Trophoblast cell (in vitro differentiated cells and primary cell): Measurements from ENCODE around the gene GNAI3.

Experiments used
- DNase-seq, 2 donors: peaks; one replicate each; pipeline ENCODE4 v3.0.0-alpha.2; 2016
- H2AFZ ChIP-seq: 2 replicates; pipeline ENCODE4 v1.6.1; 2013; ENCODE audit warnings: low read length, moderate library complexity, mild to moderate bottlenecking; ENCODE audit not compliant: insufficient read depth, poor library complexity
- H2AK5ac ChIP-seq: 2 replicates; pipeline ENCODE4 v1.6.1; 2013; ENCODE audit warnings: mild to moderate bottlenecking, low read length
- H2BK120ac ChIP-seq: 2 replicates; pipeline ENCODE4 v1.6.1; 2013; ENCODE audit warnings: low read length, mild to moderate bottlenecking, moderate library complexity; ENCODE audit not compliant: insufficient read depth, poor library complexity
- H2BK12ac ChIP-seq: 2 replicates; pipeline ENCODE4 v1.6.1; 2013; ENCODE audit warnings: mild to moderate bottlenecking, low read length, moderate library complexity
- H2BK5ac ChIP-seq: 2 replicates; pipeline ENCODE4 v1.6.1; 2013; ENCODE audit warnings: low read length, low read depth, moderate library complexity, mild to moderate bottlenecking; ENCODE audit not compliant: poor library complexity
- H3K14ac ChIP-seq: 2 replicates; pipeline ENCODE4 v1.6.1; 2013; ENCODE audit warnings: mild to moderate bottlenecking, low read length
- H3K18ac ChIP-seq: 2 replicates; pipeline ENCODE4 v1.6.1; 2013; ENCODE audit warnings: mild to moderate bottlenecking, low read length
- H3K23ac ChIP-seq: 2 replicates; pipeline ENCODE4 v1.6.1; 2013; ENCODE audit warnings: low read length
- H3K27ac ChIP-seq: 2 replicates; pipeline ENCODE4 v1.5.1; 2013; ENCODE audit warnings: low read depth, mild to moderate bottlenecking, inconsistent platforms, low read length, moderate library complexity
- H3K27me3 ChIP-seq: 2 replicates; pipeline ENCODE4 v1.6.1; 2013; ENCODE audit warnings: inconsistent platforms, mild to moderate bottlenecking, low read length, moderate library complexity; ENCODE audit not compliant: insufficient read depth
- H3K36me3 ChIP-seq, 2 experiments: 1 replicate in 1 of 2; 2 replicates in 1 of 2; pipeline ENCODE4 v1.6.1; 2013; ENCODE audit warnings: low read length in 2 of 2, mild to moderate bottlenecking in 2 of 2, moderate library complexity in 1 of 2; ENCODE audit not compliant: insufficient read depth in 2 of 2, control insufficient read depth in 1 of 2
- H3K4ac ChIP-seq: 2 replicates; pipeline ENCODE4 v1.6.1; 2013; ENCODE audit warnings: low read depth, mild to moderate bottlenecking, low read length, moderate library complexity
- H3K4me1 ChIP-seq, 2 experiments: 1 replicate in 1 of 2; 2 replicates in 1 of 2; pipeline ENCODE4 v1.6.1; 2013; ENCODE audit warnings: low read length in 2 of 2, mild to moderate bottlenecking in 2 of 2, moderate library complexity in 1 of 2; ENCODE audit not compliant: insufficient read depth in 2 of 2, control insufficient read depth in 1 of 2
- H3K4me2 ChIP-seq: 2 replicates; pipeline ENCODE4 v1.6.1; 2013; ENCODE audit warnings: inconsistent platforms, mild to moderate bottlenecking, low read length, moderate library complexity
- H3K4me3 ChIP-seq: 2 replicates; pipeline ENCODE4 v1.5.1; 2013; ENCODE audit warnings: mild to moderate bottlenecking, low read depth, low read length, inconsistent platforms
- H3K79me1 ChIP-seq: one replicate; pipeline ENCODE4 v1.6.1; 2013; ENCODE audit warnings: low read length
- H3K79me2 ChIP-seq: 2 replicates; pipeline ENCODE4 v1.6.1; 2013; ENCODE audit warnings: low read length, mild to moderate bottlenecking; ENCODE audit not compliant: control insufficient read depth, insufficient read depth, poor library complexity
- H3K9ac ChIP-seq: 2 replicates; pipeline ENCODE4 v1.6.1; 2013; ENCODE audit warnings: mild to moderate bottlenecking, low read length
- H3K9me3 ChIP-seq: 2 replicates; pipeline ENCODE4 v1.6.1; 2013; ENCODE audit warnings: low read depth, mild to moderate bottlenecking, control low read depth, inconsistent platforms, low read length; ENCODE audit not compliant: insufficient read depth
- H4K12ac ChIP-seq: 2 replicates; pipeline ENCODE4 v1.6.1; 2013; ENCODE audit warnings: low read depth, mild to moderate bottlenecking, low read length, moderate library complexity
- H4K8ac ChIP-seq: 2 replicates; pipeline ENCODE4 v1.6.1; 2013; ENCODE audit warnings: low read depth, mild to moderate bottlenecking, low read length, moderate library complexity
- H4K91ac ChIP-seq: one replicate; pipeline ENCODE4 v1.6.1; 2013; ENCODE audit warnings: low read depth, mild to moderate bottlenecking, low read length, moderate library complexity
- WGBS: extraction: QIAGEN DNeasy Blood & Tissue Kit; methylation state at CpG from one replicate; pipeline ENCODE4 v1.1.7; 2013; ENCODE audit warnings: missing lambda C conversion rate; ENCODE audit not compliant: insufficient read length, insufficient coverage; ENCODE audit errors: extremely low coverage; 5-methylcytosine and 5-hydroxymethylcytosine counted together

The GNAI3 gene

DNA sequence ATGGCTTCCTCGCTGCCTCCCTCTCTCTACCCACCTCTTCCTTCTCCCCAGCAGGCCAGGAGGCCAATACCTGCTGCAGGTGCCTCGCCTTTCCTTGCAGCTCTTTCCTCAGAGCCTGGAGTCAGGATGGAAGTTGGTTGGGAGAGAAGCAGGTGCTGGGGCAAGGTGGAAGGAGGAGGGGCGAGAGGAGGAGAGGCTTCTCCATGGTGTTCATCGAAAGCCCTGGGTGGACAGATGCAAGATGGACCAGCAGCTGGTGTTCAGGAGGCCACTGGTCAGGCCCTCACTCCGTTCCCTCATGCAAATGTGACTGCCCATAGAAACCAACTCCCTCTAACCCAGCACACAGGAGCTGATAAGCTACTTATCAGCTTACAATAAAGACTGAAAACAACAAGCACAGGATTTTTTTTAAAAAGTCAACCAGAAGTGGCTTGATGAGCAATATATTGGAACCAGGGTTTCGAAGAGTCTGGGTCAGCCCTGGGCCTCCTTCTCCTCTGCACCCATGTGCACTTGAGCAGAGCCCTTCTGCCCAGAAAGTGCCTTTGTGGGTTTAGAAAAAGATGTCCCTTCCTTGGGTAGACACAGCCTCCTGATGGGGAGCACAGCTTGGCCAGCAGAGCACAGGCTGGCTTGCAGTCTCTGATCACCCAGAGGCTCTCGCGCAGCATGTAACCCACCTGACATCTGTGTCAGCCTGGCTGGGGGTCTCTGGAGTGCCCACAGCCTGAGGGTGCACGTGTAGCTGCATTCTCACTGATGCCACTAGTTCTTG is 90.8 kb downstream of the GNAI3 start:
- no peak overlapping the region for H3K14ac ChIP-seq
- H4K12ac ChIP-seq: no peak overlapping the region
- no peak for DNase-seq
- no peak overlapping the region for H3K23ac ChIP-seq
- H3K4me2 ChIP-seq: no peak overlapping the region
- peaks cover 6 to 14% of the 10 kb centered on the region in 2 experiments for H3K4me1 ChIP-seq
- no peaks in the 10 kb centered on the region for H3K9me3 ChIP-seq
- H3K36me3 ChIP-seq: no peaks in the 10 kb centered on the region
- H2BK5ac ChIP-seq: no peak overlapping the region
- H2AK5ac ChIP-seq: no peak overlapping the region
- peaks cover 3% of the 10 kb centered on the region for H3K79me1 ChIP-seq
- no peak overlapping the region for H3K27ac ChIP-seq
- no peak overlapping the region for H2AFZ ChIP-seq
- H3K18ac ChIP-seq: no peak overlapping the region
- H3K4me3 ChIP-seq: no peak overlapping the region
- no peak overlapping the region for H4K8ac ChIP-seq
- no peak overlapping the region for H2BK12ac ChIP-seq
- no peak overlapping the region for H3K4ac ChIP-seq
- no peak overlapping the region for H3K9ac ChIP-seq
- no peaks in the 10 kb centered on the region for H3K79me2 ChIP-seq
- no CpG with 5 or more reads among the region's 9 CpGs for WGBS
- no peak overlapping the region for H2BK120ac ChIP-seq
- no peak overlapping the region for H4K91ac ChIP-seq
- no peaks in the 10 kb centered on the region for H3K27me3 ChIP-seq

- H3K23ac ChIP-seq: no peak overlapping the region
- no CpG with 5 or more reads among the region's 6 CpGs for WGBS
- H3K4me2 ChIP-seq: no peak overlapping the region
- H3K14ac ChIP-seq: no peak overlapping the region
- peaks cover 6 to 16% of the 10 kb centered on the region in 2 experiments for H3K4me1 ChIP-seq
- H2BK120ac ChIP-seq: no peak overlapping the region
- H4K91ac ChIP-seq: no peak overlapping the region
- H4K8ac ChIP-seq: no peak overlapping the region
- H3K9me3 ChIP-seq: no peaks in the 10 kb centered on the region
- H2BK12ac ChIP-seq: no peak overlapping the region
- H3K79me2 ChIP-seq: no peaks in the 10 kb centered on the region
- no peak overlapping the region for H3K18ac ChIP-seq
- no peak overlapping the region for H2BK5ac ChIP-seq
- no peak overlapping the region for H3K4me3 ChIP-seq
- H3K36me3 ChIP-seq: no peaks in the 10 kb centered on the region
- no peaks in the 10 kb centered on the region for H3K27me3 ChIP-seq
- H3K27ac ChIP-seq: no peak overlapping the region
- no peak overlapping the region for H2AK5ac ChIP-seq
- H2AFZ ChIP-seq: no peak overlapping the region
- H4K12ac ChIP-seq: no peak overlapping the region
- DNase-seq: no peak
- H3K4ac ChIP-seq: no peak overlapping the region
- no peak overlapping the region for H3K9ac ChIP-seq
- peaks cover 3% of the 10 kb centered on the region for H3K79me1 ChIP-seq
Observed at GRCh38 chr1:109639841-109640184, 91.4 kb downstream of the GNAI3 start.

- DNase-seq: peak; percentile 60 to 89
- Histone ChIP-seq H4K91ac (no peak overlapping the region), H3K79me1 (peaks cover 3% of the 10 kb centered on the region), H2BK120ac (no peak overlapping the region), H4K8ac (no peak overlapping the region), H3K36me3 (no peaks in the 10 kb centered on the region), H4K12ac (no peak overlapping the region), H3K9me3 (no peaks in the 10 kb centered on the region), H2AK5ac (no peak overlapping the region), H3K4me1 (peaks cover 6 to 17% of the 10 kb centered on the region in 2 experiments), H3K18ac (no peak overlapping the region), H2BK5ac (no peak overlapping the region), H3K9ac (no peak overlapping the region), H2BK12ac (no peak overlapping the region), H3K27ac (no peak overlapping the region), H3K14ac (no peak overlapping the region), H3K23ac (no peak overlapping the region), H3K79me2 (no peaks in the 10 kb centered on the region), H2AFZ (no peak overlapping the region), H3K4me2 (no peak overlapping the region), H3K4ac (no peak overlapping the region), H3K27me3 (no peaks in the 10 kb centered on the region), H3K4me3 (no peak overlapping the region)
- no CpG with 5 or more reads among the region's 5 CpGs for WGBS
Observed at GRCh38 chr1:109640285-109640865, 92.0 kb downstream of the GNAI3 start.

DNA sequence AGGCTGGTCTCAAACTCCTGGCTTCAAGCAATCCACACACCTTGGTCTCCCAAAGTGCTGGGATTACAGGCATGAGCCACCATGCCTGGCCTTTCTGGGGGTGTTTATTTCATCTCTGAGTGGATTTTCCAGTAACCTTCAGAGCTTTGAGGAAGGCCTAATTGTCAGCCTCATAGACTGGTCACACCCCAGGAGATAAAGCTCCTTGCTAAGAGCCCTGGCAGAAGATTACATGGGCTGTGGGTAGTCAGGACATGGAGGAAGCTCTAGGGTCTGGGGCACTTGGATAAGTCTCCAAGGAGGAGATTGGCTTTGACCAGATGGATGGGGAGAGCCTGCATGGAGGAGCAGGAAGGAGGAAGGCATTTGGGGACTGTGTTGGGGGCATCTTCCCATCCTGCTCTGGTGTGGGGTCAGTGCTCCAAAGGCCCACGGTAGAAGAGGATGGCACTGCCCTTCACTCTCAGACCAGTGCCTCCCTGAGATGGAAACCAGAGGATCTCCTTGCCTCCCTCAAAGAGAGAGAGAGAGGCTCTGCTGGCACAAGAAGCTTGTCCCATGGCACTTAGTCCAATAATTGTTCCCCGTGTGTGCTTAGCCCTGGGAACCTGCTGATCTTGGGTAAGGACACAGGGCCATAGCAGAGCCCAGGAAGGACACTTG is 92.8 kb downstream of the GNAI3 start:
- no peak overlapping the region for H3K18ac ChIP-seq
- no peak overlapping the region for H4K8ac ChIP-seq
- peaks cover 3% of the 10 kb centered on the region for H3K79me1 ChIP-seq
- no peaks in the 10 kb centered on the region for H3K9me3 ChIP-seq
- H3K4me2 ChIP-seq: no peak overlapping the region
- H3K14ac ChIP-seq: no peak overlapping the region
- H2AFZ ChIP-seq: no peak overlapping the region
- H3K23ac ChIP-seq: no peak overlapping the region
- H3K36me3 ChIP-seq: no peaks in the 10 kb centered on the region
- no peak overlapping the region for H3K9ac ChIP-seq
- H3K27me3 ChIP-seq: no peaks in the 10 kb centered on the region
- H2BK5ac ChIP-seq: no peak overlapping the region
- no peak for DNase-seq
- H3K4me1 ChIP-seq: peaks cover 3 to 12% of the 10 kb centered on the region in 2 experiments
- H2BK12ac ChIP-seq: no peak overlapping the region
- WGBS: no CpG with 5 or more reads among the region's 2 CpGs
- no peak overlapping the region for H4K12ac ChIP-seq
- H2BK120ac ChIP-seq: no peak overlapping the region
- H3K27ac ChIP-seq: no peak overlapping the region
- no peak overlapping the region for H4K91ac ChIP-seq
- no peaks in the 10 kb centered on the region for H3K79me2 ChIP-seq
- H2AK5ac ChIP-seq: no peak overlapping the region
- H3K4ac ChIP-seq: no peak overlapping the region
- H3K4me3 ChIP-seq: no peak overlapping the region
